ENCODE measurements around the gene MTA3. TPM values are rescaled to one million over a fixed set of nuclear protein-coding genes. Genes with fewer than 3 reads are reported as not detected.
A peak's percentile ranks its signal among the peaks of the same experiment; 100 is the strongest.

The MTA3 gene
- total RNA-seq, 2 donors from 2014 or later, result 23.0 to 30.8 TPM

DNA sequence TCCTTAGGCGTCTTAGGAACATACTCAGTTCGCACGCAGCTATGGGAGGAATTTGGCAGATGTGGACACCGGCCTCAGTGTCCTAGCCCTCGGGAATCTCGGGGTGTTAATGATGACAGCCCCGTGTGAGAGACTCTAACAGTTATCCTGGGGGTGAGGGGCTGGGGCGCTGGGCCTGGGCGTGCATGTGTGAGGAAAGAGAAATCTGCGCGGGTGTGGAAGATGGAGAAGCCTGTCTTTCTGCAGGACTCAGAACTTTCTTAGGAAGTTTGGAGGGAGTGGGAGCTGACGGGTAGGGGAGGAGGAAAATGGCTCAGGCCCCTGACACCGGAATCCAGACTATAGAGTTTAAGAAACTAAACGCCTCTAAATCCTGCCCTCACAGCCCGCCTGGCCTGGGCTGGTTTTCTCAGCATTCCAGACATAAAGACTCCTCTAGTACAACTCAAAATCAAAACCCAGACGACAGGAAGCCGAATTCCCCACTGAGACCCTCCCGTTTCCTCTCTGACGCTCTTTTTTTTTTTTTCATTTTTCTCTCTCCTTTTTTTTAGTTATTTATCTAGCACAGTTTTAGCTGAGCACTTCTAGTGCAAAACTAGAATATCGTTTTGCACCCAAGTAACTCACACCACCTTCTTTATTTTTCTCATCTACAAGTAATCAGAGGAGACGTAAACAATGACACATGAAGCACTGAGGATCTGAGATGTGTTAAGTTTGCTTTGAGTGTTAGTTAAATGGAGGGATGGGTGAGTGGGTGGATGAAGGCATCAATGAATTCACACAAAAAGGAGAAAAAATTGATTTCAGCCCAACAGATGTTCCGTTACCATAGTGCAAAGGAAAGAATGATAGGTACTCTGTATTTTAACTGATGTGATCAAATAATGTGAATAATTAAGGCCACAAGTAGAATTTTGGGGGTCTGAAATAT is 225.2 kb downstream of the MTA3 start:
- DNase-seq (ENCODE audit: low spot score) (no peak), ATAC-seq (ENCODE audit: insufficient number of reproducible peaks, low FRiP score, low read depth) (no peak)
- Histone ChIP-seq H3K27ac (peak overlapping the region; percentile 93 to 96), H3K36me3 (no peaks in the 10 kb centered on the region), H3K27me3 (replicated peaks; ENCODE audit: insufficient read depth) (no peaks in the 10 kb centered on the region), H3K9me3 (no peaks in the 10 kb centered on the region), H3K4me3 (peak overlapping the region; percentile 86), H3K4me1 (ENCODE audit: control insufficient read depth in 1 of 2, low read depth in 2 of 2) (peaks cover 18 to 60% of the 10 kb centered on the region in 2 donors)
- TF ChIP-seq CTCF (IDR thresholded peaks at IDR 0.05), result no peak

GRCh38 chr2:42794271-42795046 is 226.0 kb downstream of the MTA3 start:
- ATAC-seq (ENCODE audit: insufficient number of reproducible peaks, low FRiP score, low read depth) (no peak), DNase-seq (ENCODE audit: low spot score) (no peak)
- peaks cover 18 to 60% of the 10 kb centered on the region in 2 donors for H3K4me1 ChIP-seq (ENCODE audit: control insufficient read depth in 1 of 2, low read depth in 2 of 2)
- no peaks in the 10 kb centered on the region for H3K36me3 ChIP-seq
- peak overlapping the region; percentile 93 to 96 for H3K27ac ChIP-seq
- H3K4me3 ChIP-seq, result peak overlapping the region; percentile 86
- TF ChIP-seq CTCF (IDR thresholded peaks at IDR 0.05), result peak; percentile 37
- H3K9me3 ChIP-seq, result no peaks in the 10 kb centered on the region
- no peaks in the 10 kb centered on the region for H3K27me3 ChIP-seq (replicated peaks; ENCODE audit: insufficient read depth)

DNA sequence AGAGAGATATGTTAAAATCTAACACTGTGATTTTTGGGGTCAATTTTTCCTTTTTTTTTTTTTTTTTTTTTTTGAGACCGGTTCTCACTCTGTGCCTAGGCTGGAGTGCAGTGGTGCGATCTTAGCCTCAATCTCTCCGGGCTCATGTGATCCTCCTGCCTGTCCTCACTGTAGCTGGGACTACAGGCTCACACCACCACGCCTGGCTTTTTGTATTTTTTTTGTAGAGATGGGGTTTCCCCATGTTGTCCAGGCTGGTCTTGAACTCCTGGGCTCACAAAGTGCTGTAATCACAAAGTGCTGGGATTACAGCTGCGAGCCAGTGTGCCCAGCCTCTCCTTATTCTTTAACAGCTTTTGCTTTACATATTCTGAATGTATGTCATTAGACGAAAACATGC is 226.8 kb downstream of the MTA3 start:
- Histone ChIP-seq H3K4me1 (ENCODE audit: control insufficient read depth in 1 of 2, low read depth in 2 of 2) (peaks cover 18 to 52% of the 10 kb centered on the region in 2 donors), H3K27me3 (replicated peaks; ENCODE audit: insufficient read depth) (no peaks in the 10 kb centered on the region), H3K9me3 (no peaks in the 10 kb centered on the region), H3K27ac (peak overlapping the region; percentile 86 to 96), H3K36me3 (no peaks in the 10 kb centered on the region), H3K4me3 (no peak overlapping the region)
- DNase-seq (ENCODE audit: low spot score), result no peak
- ATAC-seq (ENCODE audit: insufficient number of reproducible peaks, low FRiP score, low read depth), result no peak
- no peak for TF ChIP-seq CTCF (IDR thresholded peaks at IDR 0.05)

GRCh38 chr2:42795841-42796301 is 227.4 kb downstream of the MTA3 start:
- TF ChIP-seq CTCF (IDR thresholded peaks at IDR 0.05), result no peak
- DNase-seq (ENCODE audit: low spot score) (no peak), ATAC-seq (ENCODE audit: insufficient number of reproducible peaks, low FRiP score, low read depth) (no peak)
- Histone ChIP-seq H3K27me3 (replicated peaks; ENCODE audit: insufficient read depth) (no peaks in the 10 kb centered on the region), H3K36me3 (no peaks in the 10 kb centered on the region), H3K9me3 (no peaks in the 10 kb centered on the region), H3K4me1 (ENCODE audit: control insufficient read depth in 1 of 2, low read depth in 2 of 2) (peaks cover 18 to 52% of the 10 kb centered on the region in 2 donors), H3K4me3 (peak overlapping the region; percentile 20), H3K27ac (peak overlapping the region; percentile 86 to 96)
